Stimulated activated CD8-positive, alpha-beta memory T cell treated with anti-CD3 and anti-CD28 coated beads, Interleukin-15, amount 100 ng/mL, for 48 hours (primary cell): Measurements from ENCODE around the gene FBLN7.
"Not testable (repeated sequence)": the region's sequence is repeated elsewhere in the genome, so short reads cannot be mapped to it uniquely, and the experiment has no call there.

Experiments used
- DNase-seq, 2 donors: peaks; one replicate each; pipeline ENCODE4 v3.0.0-alpha.2; 2020; ENCODE audit warnings: low read depth in 2 of 2

The FBLN7 gene, protein sequence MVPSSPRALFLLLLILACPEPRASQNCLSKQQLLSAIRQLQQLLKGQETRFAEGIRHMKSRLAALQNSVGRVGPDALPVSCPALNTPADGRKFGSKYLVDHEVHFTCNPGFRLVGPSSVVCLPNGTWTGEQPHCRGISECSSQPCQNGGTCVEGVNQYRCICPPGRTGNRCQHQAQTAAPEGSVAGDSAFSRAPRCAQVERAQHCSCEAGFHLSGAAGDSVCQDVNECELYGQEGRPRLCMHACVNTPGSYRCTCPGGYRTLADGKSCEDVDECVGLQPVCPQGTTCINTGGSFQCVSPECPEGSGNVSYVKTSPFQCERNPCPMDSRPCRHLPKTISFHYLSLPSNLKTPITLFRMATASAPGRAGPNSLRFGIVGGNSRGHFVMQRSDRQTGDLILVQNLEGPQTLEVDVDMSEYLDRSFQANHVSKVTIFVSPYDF

DNA sequence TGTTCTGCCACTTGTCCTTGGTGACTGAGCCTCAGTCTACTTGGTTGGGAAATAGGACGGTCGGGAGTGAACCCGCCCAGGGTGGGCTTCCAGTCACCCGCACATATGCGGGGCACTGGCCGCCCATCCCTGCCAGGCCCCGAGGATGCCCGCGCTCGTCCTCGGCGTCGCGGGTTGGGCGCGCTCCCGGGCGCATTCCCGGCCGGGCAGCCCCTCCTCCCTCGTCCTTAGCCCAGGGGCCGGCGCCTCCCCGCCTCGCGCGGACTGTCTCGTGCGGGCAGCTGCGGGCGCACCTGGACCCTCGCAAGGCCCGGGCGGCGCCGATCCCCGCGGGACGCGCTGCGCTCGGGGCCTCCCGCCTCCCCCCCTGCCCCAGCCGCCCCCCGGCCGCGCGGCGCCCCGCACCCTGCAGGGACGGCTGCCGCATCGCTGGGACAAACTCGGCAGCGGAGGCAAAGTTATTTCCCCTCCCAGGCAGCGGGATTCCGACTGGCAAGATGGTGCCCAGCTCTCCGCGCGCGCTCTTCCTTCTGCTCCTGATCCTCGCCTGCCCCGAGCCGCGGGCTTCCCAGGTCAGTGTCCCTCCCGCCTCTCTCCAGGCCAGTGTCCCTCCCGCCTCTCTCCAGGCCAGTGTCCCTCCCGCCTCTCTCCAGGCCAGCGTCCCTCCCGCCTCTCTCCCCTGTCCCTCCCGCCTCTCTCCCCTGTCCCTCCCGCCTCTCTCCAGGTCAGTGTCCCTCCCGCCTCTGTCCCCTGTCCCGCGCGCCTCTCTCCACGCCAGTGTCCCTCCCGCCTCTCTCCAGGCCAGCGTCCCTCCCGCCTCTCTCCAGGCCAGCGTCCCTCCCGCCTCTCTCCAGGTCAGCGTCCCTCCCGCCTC is at the start of gene FBLN7:
Gene FBLN7 (plus strand): TSS at position 227 of the 874 bp plus-strand sequence. CDS start 271 bp downstream, at position 498.
- no peak for DNase-seq

DNA sequence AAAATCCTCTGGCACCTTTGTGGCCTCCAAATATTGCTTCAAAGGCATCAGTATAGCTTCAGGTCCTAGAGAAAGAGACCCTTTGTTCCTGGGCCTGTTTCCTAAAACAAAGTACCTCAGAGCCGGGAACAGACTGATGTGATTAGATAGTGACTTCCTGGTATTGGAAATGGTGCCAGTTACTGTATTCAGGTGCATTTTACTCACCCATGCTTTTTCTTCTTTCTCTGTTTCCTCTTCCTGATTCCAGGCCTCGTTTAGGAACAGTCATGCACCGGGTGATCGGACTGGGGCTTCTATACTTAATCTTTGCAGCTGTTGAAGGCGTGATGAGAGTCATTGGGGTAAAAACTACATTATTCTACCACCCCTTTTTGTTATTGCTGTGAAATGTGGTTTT is 48.8 kb upstream of the FBLN7 start:
- no peak for DNase-seq

DNA sequence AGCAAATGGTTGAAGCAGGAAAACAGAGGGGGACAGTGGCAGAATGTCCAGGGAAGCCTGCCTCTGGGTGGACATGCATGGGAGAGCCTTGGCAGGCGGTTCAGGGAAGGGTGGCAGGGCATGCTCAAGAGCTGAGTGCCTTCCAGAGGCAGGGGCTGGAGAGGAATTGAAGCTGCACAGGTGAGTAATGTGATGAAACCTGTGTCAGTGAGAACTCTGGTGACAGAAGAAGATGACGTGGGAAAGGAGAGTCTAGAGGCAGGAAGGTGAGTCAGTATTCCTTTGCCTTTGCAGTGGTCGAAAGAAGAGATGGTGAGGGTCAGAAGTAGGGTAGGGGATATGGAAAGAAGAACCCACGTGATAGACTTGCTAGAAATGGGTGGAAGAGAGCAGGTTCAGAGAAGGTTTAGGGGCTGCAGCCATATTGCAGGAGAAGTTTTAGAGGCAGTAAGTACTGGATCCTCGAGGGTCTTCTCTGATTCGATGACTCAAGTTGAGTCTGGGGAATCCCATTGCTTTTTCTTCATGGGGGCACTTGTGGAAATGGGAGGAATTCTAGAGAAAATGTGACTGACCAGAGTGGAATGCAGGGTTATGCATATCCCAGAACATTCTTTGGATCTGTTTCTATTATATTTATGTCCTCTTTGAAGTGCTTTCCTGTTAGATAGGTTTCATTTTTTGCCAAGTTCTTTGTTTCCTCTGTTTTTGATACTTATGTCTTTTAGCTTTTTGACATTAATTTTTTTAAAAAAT is 45.7 kb upstream of the FBLN7 start:
- DNase-seq: no peak

DNA sequence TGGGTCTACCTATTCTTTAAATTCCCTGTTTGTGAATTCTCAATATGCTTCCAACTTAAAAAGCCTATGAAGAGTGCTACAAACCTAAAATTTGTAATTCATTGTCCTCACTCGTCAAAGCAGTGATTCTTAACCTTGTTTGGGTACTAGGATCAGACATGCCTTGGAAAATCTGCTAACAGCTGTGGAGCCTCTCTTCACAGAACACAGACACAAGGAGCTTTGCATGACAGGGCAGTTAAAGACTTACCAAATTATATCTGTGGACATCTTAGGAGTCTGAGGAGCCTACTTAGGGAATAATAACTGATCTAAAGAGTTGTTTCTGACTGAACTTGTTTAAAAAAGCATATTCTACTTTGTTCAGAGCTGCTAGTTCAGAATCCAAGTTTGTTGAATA is 45.0 kb upstream of the FBLN7 start:
- no peak for DNase-seq

DNA sequence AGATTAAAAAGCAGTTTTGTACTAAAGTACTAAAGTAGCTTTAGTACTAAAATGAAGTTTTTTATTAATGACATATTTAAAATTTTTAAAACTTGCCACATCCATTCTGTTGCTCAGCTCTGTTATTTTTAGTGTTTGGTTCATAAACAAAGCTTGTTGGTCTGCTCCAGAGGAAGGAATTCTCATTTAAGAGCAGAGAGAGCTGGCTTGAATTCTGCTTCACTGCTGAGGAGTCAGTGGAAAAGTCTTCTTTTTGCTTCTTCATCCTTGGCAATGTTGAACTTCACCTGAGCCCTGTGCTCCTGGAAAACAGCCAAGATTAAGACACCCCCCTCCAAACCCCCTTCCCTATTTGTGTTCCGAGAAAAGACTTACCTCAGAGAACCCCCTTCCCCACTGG is 42.5 kb upstream of the FBLN7 start:
- no peak for DNase-seq

DNA sequence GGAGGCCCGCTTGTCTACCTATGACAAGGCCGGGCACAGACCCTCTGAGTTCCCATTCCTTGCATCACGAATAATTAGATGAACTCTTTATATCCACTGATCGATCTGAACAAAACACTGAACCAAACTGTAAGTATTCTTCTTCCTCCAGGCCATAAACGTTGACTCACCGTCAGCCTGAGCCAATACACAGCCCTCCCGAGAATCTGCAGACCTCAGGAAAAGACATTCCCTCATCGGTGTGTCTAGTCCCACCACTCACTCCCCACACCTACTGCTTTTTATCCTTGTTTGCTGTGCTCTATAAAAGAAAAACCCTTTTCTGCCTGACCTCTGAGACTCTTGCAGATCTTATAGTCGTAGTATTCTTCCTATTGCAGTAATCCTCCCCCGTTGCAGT is 42.1 kb upstream of the FBLN7 start:
- DNase-seq: no peak

DNA sequence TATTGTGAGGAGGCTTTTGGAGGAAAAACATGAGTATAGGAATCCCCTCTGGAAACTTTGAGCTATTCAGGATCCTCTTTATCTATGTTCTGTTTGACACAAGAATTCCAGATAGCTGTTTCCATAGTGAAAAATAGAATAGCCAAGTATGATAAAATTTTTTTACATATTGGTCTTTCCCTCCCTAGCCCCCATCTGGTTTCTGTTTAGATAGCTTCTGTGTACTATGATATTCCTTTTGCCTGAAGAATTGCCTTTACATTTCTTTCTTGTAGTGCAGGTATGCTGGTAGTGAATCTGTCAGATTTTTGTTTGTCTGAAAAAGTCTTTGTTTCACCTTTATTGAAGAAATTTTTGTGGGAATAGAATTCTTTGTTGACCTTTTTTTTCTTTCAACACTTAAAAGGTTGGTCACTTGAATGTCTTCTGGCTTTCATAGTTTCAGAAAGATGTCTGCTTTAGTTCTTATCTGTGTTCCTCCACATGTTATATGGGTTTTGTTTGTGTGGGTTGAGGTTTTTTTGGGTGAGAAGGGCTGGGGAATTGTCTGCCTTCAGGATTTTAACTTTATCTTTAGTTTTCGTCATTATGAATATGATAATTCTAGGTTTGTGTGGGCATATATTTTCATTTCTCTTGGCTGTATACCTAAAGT is 29.9 kb upstream of the FBLN7 start:
- no peak for DNase-seq

DNA sequence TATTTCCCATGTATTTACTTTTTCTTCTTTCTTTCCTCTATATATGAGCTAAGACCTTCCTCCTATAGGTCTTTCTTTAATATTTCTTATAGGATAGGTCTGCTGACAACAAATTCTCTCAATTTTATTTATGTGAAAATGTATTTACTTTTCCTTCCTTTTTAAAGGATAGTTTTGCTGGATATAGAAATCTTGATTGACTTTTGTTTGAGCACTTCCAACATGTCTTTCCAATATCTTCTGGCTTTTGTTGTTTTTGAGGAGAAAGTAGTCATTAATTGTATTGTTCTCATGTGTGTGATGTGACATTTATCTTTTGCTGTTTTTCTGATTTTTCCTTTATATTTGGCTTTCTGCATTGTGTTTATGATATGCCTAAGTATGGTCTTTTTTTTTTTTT is 28.9 kb upstream of the FBLN7 start:
- no peak for DNase-seq

DNA sequence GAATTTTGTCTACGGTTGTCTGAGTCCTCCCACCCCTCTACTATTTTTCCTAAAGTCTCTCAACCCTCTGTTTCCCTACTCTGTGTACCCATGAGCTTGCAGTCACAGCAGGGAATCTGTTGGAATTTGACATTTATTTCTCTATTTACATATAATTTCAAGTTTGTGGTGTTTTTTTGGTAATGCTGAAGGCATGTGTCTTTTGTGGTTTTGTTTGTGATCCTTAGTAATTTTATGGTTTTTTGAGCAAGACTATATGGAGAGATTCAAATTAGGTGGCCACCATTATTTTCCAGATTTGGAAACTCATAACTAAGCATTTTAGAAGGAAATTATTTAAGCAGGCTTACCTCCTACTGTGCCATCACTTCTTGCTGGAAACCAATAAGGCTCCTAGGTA is 27.2 kb upstream of the FBLN7 start:
- no peak for DNase-seq

DNA sequence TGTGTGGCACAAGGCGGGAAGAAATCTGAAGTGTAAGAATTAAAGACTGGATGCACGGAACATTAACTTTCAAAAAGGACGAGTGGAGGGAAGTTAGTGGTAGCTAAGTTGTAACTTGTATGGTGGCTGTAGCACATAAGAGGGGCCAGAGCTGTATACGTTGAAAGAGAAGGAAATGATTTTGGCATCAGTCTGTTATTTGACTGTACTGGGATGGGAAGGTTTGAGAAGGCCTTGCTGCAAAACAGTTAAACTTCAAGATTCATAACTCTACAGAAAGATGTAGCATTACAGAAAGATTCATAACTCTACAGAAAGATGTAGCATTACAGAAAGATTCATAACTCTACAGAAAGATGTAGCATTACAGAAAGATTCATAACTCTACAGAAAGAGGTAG is 24.8 kb upstream of the FBLN7 start:
- not testable (repeated sequence) for DNase-seq

DNA sequence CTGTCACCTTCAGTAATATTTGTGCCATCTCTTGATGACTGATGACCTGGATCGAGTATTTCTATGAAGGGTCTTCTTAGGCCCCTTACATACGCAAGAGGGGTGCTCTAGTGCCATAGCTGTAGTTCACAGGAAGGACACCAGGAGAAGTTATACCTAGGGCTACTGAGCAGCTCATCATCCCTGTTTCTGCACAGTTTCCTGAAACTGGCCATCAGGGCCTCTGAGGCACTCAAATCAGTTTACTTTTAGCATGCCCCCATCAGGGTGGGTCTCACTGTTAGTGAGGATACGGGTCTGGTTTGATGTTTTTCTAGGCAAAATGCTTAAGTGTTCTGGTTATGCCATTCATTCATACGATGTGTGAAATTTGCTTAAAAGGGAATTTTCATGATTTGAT is 20.0 kb upstream of the FBLN7 start:
- no peak for DNase-seq

DNA sequence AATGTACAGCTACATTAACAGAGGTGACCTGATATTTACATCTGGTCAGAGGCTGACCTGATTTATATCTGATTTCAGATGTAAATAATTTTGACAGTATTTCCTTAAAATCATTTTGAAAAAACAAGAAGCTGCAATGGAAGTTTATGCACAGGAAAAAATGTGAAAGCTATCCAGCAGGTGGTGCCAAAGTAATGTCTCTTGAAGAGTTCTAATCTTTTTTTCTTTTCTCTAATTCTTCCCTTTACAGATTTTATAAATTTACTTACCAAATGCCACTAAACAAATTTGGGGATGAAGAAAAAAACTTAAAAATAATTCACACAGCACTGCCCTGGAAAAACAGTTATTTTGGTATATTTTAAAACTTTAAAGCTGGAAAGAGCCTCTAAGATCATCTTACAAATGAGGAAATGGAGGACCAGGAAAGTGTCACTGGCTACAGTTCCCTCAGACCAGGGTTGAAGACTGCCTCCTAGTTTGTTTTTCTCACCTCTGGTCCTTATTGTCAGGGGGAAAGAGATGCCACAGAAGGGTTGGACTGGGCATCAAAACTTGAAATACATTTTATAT is 16.4 kb upstream of the FBLN7 start:
- DNase-seq: no peak

DNA sequence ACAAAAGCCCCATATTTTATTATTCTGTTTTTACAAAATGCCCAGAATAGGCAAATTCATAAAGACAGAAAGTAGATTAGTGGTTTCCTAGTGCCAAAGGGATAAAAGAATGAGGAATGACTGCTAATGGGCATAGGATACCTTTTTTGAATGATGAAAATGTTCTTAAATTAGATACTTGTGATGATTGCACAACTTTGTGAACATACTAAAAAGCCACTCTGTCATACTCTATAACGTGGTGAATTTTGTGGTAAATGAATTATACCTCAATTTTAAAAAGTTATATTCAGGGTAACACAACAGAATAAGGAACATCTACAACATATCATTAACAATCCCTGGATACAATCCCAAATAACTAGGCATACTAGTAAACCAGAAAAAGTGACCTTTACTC is 9.1 kb upstream of the FBLN7 start:
- DNase-seq: no peak

DNA sequence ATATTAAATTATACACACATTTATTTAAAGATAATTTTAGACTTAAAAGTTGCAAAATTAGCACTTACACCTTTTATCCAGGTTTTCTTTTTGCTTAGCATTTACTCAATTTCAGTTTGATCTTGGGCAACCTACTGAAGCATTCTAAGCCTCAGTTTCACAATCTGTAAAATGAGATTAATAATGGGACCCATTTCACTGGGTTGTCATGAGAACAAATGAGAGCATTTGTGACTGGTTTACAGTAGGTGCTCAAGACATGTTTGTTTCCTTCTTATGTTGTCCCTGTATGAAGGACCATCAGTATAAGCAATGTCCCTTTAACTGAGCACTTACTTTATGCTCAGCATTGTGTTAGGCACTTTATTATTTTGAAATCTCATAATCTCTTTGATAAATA is 4.8 kb upstream of the FBLN7 start:
- no peak for DNase-seq

DNA sequence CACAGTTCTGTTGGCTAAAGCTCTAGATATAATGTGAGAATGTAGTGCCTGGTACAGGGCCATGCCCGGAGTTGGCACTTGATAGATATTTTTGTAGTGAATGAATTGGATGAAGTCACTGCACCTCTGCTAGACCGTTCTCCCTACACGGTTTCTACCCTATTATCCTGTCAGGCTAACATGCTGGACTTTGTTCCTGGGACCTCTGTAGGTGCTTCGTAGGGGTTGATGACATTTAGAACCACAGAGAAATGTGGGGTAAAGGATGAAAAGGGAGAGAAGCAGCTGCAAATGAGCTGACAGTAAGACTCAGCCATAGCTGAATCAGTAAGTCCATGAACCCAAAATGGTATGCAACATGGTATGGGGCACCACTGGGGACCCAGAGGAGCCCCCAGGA is 4.1 kb upstream of the FBLN7 start:
- no peak for DNase-seq

DNA sequence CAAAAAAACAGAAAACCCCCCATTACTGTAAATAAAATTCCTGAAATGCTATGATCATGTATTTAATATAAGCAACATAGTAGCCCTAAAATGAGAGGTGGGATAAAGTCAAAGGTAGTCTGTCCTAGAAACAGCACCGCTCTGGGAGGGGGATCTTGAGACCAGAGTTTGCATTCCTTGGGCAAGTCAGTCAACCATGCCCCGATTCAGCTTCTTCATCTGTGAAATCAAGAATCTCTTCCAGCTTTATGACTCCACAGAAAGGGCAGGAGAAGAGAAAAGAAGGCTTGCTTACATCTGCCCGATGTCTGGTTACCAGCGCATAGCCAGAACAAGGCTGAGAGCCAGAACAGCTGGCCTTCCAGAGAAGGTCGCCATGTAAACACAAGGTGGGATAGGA is 2.1 kb upstream of the FBLN7 start:
- no peak for DNase-seq

DNA sequence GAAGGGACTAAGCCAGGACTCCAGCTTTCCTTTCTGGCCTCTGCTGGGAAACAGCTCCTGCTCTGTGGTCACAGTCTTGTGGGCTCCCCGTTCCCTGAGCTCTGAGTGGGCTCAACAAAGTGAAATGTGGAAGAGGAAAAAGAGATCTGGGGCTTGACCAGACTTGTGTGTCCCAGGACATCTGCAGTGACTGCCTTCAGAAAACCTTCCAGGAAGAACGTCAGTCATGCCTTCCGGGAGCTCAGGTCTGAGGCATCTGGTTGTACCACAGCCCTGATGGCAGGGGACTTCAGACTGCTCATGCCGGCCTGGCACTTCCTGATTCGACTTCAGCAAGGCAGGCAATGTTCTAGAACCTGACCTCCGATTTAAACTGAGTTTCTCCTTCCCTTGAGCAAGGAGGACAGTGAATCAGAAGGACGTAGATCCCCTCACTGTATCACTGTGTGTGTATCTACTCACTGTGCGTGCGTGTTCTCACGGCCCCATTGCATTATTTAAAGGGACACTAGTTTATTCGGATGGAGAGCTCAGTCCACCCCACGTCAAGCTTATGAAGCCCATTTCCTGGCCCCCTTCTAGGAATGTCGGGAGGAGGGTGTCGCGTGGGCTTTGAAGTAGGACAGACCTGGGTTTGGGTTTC is 548 bp upstream of the FBLN7 start:
- DNase-seq: no peak

DNA sequence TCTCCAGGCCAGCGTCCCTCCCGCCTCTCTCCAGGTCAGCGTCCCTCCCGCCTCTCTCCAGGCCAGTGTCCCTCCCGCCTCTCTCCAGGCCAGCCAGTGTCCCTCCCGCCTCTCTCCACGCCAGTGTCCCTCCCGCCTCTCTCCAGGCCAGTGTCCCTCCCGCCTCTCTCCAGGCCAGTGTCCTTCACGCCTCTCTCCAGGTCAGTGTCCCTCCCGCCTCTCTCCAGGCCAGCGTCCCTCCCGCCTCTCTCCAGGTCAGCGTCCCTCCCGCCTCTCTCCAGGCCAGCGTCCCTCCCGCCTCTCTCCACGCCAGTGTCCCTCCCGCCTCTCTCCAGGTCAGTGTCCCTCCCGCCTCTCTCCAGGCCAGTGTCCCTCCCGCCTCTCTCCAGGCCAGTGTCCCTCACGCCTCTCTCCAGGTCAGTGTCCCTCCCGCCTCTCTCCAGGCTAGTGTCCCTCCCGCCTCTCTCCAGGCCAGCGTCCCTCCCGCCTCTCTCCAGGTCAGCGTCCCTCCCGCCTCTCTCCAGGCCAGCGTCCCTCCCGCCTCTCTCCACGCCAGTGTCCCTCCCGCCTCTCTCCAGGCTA is 939 bp downstream of the FBLN7 start:
- not testable (repeated sequence) for DNase-seq

DNA sequence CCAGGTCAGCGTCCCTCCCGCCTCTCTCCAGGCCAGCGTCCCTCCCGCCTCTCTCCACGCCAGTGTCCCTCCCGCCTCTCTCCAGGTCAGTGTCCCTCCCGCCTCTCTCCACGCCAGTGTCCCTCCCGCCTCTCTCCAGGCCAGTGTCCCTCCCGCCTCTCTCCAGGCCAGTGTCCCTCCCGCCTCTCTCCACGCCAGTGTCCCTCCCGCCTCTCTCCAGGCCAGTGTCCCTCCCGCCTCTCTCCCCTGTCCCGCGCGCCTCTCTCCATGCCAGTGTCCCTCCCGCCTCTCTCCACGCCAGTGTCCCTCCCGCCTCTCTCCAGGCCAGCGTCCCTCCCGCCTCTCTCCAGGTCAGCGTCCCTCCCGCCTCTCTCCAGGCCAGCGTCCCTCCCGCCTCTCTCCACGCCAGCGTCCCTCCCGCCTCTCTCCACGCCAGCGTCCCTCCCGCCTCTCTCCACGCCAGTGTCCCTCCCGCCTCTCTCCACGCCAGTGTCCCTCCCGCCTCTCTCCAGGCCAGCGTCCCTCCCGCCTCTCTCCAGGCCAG is 1.5 kb downstream of the FBLN7 start:
- DNase-seq: not testable (repeated sequence)

DNA sequence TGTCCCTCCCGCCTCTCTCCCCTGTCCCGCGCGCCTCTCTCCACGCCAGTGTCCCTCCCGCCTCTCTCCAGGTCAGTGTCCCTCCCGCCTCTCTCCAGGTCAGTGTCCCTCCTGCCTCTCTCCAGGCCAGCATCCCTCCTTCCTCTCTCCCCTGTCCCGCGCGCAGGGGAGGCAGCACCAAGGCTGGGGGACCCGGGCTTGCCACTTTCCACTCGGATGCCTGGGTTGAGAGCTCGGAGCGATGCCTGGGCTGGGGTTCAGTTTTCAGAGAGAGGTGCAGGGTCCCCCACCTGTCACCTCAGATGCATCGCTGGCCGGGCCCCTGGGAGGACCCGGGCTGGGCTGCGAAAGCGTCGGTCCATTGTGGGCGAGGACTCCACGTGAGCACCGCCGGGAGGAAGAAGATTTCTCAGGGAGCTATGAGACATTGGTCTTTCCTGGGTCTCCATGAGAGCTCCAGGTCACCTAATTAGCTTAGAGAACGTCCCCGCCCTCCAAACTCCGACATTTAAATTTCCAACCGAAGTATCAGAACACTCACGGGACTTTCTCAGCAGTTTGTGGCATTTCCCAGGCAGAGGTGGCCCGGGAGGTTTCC is 2.1 kb downstream of the FBLN7 start:
- DNase-seq: no peak
